Osteoblast (primary cell): ENCODE results near the gene FBXO24. TPM values are rescaled to one million over a fixed set of nuclear protein-coding genes. Genes with fewer than 3 reads are reported as not detected.

Source experiments
- DNase-seq: peaks from one replicate; pipeline ENCODE4 v3.0.0; 2011; ENCODE audit warnings: low spot score, mixed read lengths; ENCODE audit not compliant: insufficient read length; ENCODE audit errors: missing footprints
- H2AFZ ChIP-seq: 2 replicates; pipeline ENCODE4 v1.6.0; 2011; ENCODE audit warnings: mild to moderate bottlenecking, low read length
- H3K27ac ChIP-seq: 2 replicates; pipeline ENCODE4 v1.5.1; 2011; ENCODE audit warnings: mild to moderate bottlenecking, low read depth, low read length, moderate library complexity
- H3K27me3 ChIP-seq: 2 replicates; pipeline ENCODE4 v1.6.0; 2012; ENCODE audit warnings: mild to moderate bottlenecking, control low read depth, inconsistent platforms, low read length, moderate library complexity; ENCODE audit not compliant: insufficient read depth
- H3K36me3 ChIP-seq: 2 replicates; pipeline ENCODE4 v1.5.1; 2011; ENCODE audit warnings: mild to moderate bottlenecking, low read length, control low read depth, moderate library complexity; ENCODE audit not compliant: insufficient read depth
- H3K4me1 ChIP-seq: 2 replicates; pipeline ENCODE4 v1.5.1; 2011; ENCODE audit warnings: mild to moderate bottlenecking, low read length, control low read depth, moderate library complexity; ENCODE audit not compliant: insufficient read depth
- H3K4me2 ChIP-seq: 2 replicates; pipeline ENCODE4 v1.6.0; 2011; ENCODE audit warnings: mild to moderate bottlenecking, low read length; ENCODE audit not compliant: insufficient read depth
- H3K4me3 ChIP-seq: fragments of 200-600 bp; sonication (generic); 3 replicates; pipeline ENCODE4 v1.5.1; 2012; ENCODE audit warnings: mild to moderate bottlenecking, low read length, inconsistent platforms; ENCODE audit not compliant: insufficient read depth
- H3K79me2 ChIP-seq: 2 replicates; pipeline ENCODE4 v1.6.0; 2012; ENCODE audit warnings: mild to moderate bottlenecking, low read length, control low read depth, inconsistent platforms; ENCODE audit not compliant: insufficient read depth
- H3K9me3 ChIP-seq: 2 replicates; pipeline ENCODE4 v1.5.1; 2011; ENCODE audit warnings: low read depth, low read length, control low read depth
- H4K20me1 ChIP-seq: 2 replicates; pipeline ENCODE4 v1.6.0; 2012; ENCODE audit warnings: mild to moderate bottlenecking, low read length, control low read depth; ENCODE audit not compliant: insufficient read depth
- CTCF ChIP-seq: IDR thresholded peaks from 2 replicates; pipeline ENCODE4 v1.5.1; 2011; ENCODE audit warnings: mild to moderate bottlenecking, low read depth, low read length, moderate library complexity; ENCODE audit errors: extremely low read depth
- total RNA-seq: library from RNA; depleted of rRNA; stranded (reverse); fragments of >200 nt; gene quantifications from 2 replicates; pipeline ENCODE4 v1.2.3, GENCODE V29; 2012

The FBXO24 gene
- total RNA-seq, 1 donor, result 0.36 TPM

- no peak overlapping the region for H2AFZ ChIP-seq
- no peaks in the 10 kb centered on the region for H3K79me2 ChIP-seq
- no peak for TF ChIP-seq CTCF
- H4K20me1 ChIP-seq, result no peaks in the 10 kb centered on the region
- H3K4me2 ChIP-seq, result no peak overlapping the region
- no peaks in the 10 kb centered on the region for H3K9me3 ChIP-seq
- no peaks in the 10 kb centered on the region for H3K36me3 ChIP-seq
- peak; percentile 26 for DNase-seq
- H3K27ac ChIP-seq, result no peak overlapping the region
- H3K4me1 ChIP-seq, result no peaks in the 10 kb centered on the region
- H3K27me3 ChIP-seq, result no peaks in the 10 kb centered on the region
- H3K4me3 ChIP-seq, result no peak overlapping the region
These were observed 38.1 kb downstream of the FBXO24 start for GRCh38 chr7:100623951-100624824.

- Histone ChIP-seq H3K4me3 (peak overlapping the region; percentile 53), H3K27ac (no peak overlapping the region), H2AFZ (peak overlapping the region; percentile 65), H3K36me3 (no peaks in the 10 kb centered on the region), H3K27me3 (no peaks in the 10 kb centered on the region), H3K4me1 (no peaks in the 10 kb centered on the region), H3K4me2 (peak overlapping the region; percentile 74), H4K20me1 (no peaks in the 10 kb centered on the region), H3K79me2 (no peaks in the 10 kb centered on the region), H3K9me3 (no peaks in the 10 kb centered on the region)
- DNase-seq, result peak; percentile 63
- no peak for TF ChIP-seq CTCF
These were observed 39.9 kb downstream of the FBXO24 start for GRCh38 chr7:100626055-100626454.

GRCh38 chr7:100626530-100627237, 40.6 kb downstream of the FBXO24 start:
- no peak for TF ChIP-seq CTCF
- Histone ChIP-seq H3K27ac (no peak overlapping the region), H3K9me3 (no peaks in the 10 kb centered on the region), H2AFZ (peak overlapping the region; percentile 65), H3K79me2 (no peaks in the 10 kb centered on the region), H3K4me2 (peak overlapping the region; percentile 74), H3K4me3 (peak overlapping the region; percentile 53), H3K27me3 (peaks cover 1% of the 10 kb centered on the region), H3K36me3 (no peaks in the 10 kb centered on the region), H3K4me1 (no peaks in the 10 kb centered on the region), H4K20me1 (no peaks in the 10 kb centered on the region)
- peak; percentile 99 for DNase-seq

DNA sequence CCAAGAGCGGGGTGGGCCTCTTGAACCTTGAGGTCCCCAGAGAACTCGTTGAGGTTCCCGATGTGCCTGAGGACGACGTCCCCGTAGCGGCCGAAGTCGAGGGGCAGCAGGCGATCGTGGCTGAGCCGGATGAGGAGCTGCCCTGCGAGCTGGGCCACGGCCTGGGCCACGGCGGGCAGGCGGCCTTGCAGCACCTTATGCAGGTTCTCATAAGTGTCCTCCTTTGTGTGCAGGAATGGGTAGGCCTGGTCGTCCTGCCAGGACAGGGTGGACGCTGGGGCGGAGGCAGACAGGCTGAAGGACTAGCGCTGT, 41.1 kb downstream of the FBXO24 start:
- no peak overlapping the region for H3K4me2 ChIP-seq
- peak; percentile 43 for DNase-seq

More for the DNA sequence above, 41.1 kb downstream of the FBXO24 start:
- Histone ChIP-seq H3K36me3 (no peaks in the 10 kb centered on the region), H2AFZ (no peak overlapping the region), H3K27ac (no peak overlapping the region), H3K4me3 (no peak overlapping the region), H3K27me3 (peaks cover 7% of the 10 kb centered on the region), H4K20me1 (no peaks in the 10 kb centered on the region), H3K79me2 (no peaks in the 10 kb centered on the region), H3K9me3 (no peaks in the 10 kb centered on the region), H3K4me1 (no peaks in the 10 kb centered on the region)
- no peak for TF ChIP-seq CTCF
